Ammon's horn (tissue), 1 donor: Measurements from ENCODE around the gene DKC1.
"Not testable (repeated sequence)": the region's sequence is repeated elsewhere in the genome, so short reads cannot be mapped to it uniquely, and the experiment has no call there.

Experiments used
- DNase-seq: peaks from one replicate; pipeline ENCODE4 v3.0.0-alpha.2; 2016; ENCODE audit warnings: low spot score

DKC1 gene

DNA sequence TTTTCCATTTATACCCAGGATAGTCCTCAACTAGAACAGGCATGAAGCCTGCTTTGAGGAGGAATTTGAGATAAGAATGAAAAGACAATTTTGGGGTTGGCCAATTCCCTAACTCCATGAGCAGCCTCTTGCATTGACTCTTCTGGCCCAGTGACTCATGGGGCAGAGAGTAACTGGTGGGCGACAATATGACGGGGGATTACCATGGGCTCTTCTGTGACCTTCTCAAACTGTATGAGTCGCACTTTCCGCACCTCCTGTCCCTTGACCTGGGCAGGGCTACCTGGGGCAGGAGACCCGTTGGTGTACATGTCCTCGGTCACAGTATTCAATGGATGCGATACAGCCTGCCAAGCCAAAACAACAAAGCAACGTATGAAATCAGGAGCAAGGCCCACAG, 29.3 kb downstream of the DKC1 start:
- DNase-seq: no peak

DNA sequence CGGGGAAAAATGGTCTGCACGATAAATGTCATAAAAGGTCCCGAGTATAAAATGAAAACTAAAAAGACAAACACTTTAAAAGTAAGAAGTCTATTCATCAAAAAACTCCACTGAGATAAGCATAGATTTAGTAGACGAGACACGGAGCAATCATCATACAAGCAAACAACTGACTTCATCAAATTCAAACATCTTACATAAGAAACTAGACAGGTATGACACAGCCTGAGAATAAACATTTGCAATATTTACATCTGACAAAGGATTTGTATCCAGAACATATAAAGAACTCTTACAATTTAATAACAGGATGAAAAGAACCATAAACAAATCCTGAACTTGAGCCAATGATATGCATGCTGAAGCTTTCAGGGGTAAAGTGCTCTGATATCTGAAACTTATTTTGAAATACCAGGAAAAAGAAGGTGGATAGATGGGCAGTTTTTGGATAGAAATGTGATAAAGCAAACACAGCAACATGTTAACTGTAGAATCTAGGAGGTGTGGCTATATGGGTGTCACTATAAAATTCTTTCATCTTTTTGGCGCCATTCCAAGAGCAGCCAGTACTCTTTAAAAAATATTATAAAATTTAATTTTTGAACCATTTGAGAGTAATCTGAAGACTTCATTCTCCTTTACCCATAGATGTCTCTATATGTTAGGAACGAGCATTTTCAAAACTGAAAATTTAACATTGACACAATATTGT, 30.6 kb downstream of the DKC1 start:
- no peak for DNase-seq

DNA sequence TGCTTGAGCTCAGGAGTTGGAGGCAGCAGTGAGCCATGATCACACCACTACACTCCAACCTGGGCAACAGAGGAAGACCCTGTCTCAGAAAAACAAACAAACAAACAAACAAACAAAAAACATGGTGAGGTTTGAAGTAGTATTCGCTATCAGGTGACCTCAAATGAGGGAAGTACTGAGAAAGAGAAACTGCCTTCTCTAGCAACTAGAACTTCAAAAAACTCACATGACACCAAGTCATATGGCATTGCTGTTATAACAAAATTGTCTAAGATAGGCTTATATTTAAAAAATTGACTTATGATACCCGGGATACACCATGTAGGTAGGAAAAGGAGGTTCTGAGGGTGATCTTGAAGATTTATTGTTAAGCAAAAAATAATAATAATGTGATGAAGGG, 32.4 kb downstream of the DKC1 start:
- DNase-seq: no peak

DNA sequence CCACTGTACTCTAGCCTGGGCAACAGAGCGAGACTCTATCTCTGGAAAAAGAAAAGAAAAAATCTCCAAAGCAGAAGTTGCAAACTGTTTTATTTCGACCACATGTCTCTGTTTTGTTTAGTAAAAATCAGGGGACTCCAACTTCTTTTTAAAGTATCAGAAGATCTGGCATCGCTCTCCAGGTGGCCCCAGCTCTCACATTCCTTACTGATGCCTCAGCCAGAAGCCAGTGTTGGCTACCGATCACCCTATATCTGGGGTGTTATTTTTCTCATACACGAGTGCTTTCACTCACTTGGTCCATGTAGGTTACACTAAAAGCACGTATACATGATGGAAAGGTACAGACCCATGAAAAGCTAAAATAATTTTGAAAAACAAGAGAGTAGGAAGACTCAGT, 34.3 kb downstream of the DKC1 start:
- DNase-seq: no peak

DNA sequence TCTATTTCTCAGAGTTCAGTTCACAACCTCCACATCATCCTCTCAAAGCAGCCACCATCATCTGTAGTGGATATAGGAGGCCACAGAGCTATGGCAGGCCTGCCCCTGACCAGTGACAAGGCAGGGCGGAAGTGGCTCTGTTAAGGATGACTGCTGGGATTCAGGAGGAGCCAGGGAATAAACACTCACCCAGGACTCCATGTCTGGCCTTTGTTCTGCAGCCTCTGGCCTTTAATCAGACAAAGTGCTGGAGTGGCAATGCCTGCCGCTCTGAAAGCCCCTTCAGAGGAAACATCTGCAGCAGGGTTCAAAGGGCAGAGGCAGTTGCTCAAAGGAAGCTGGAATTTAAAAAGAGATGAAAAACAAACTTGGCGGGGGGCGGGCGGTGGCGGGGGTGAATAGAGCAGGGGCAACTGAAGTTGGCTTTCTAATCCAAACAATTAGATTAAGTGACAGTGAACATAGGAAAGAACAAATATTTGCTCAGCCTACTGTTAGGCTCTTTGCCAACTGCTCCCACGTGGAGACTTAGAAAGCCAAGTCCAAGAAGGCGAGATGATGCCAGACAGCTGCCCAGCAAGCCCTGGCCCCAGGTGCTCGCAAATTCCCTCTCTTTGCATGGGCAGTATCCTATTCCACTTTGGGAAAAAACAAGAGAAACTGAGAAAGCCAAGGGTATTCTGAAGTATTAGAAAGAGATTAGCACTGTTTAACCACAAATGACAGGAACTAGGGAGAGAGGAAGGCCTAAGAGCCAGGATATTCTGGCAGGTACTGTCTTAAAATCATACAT, 37.1 kb downstream of the DKC1 start:
- no peak for DNase-seq

DNA sequence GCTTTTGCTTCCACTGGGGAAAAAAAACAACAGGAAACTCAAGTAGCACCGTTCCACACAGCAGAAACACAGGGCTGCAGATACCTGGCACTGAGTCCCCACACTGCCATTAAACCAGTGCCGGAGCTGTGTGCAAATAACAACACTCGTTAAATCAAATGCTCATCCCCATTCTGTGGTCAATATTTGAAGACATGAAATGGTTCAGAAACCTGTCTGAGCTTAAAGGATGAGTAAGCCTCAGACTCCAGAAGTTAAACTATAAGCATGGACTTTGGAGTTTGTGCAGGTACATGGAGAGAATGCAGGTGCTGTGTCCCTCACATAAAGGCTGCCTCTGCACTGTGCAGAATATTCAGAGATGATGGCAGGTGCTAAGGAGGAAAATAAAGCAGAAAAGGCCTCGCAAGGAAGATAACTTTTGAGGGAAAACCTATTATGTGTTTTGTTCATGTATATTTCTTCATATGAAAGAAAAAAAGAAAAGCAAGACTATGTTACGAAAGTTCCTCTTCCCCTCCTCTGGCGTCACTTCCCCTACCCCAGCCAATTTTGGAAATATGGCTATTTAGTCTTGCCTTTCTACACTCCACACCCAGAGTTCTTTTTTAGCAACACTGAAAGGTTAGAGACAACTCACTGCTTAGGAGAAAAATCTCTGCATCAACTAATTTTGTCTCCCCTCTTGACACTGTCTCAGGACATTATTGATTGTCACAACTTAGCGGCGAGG, 38.0 kb downstream of the DKC1 start:
- DNase-seq: no peak

DNA sequence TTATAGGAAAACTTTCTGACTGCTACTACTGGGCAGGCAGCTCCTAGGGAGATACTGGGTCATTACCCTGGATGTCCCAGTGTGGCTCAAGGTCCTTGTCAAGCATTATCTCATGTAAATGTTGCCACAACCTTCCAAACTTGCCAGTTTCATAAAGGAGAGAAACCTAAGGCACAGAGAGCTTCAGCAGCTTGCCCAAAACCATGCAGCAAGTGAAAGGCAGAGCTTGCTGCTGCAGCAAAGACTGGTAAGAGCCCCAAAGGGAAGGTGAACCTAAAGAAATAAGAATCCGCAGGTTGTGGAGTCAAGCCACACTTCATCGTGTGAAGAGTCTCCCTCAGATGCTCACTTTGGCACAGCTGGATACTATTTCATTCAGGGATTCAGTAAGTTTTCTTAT, 40.3 kb downstream of the DKC1 start:
- DNase-seq: no peak

DNA sequence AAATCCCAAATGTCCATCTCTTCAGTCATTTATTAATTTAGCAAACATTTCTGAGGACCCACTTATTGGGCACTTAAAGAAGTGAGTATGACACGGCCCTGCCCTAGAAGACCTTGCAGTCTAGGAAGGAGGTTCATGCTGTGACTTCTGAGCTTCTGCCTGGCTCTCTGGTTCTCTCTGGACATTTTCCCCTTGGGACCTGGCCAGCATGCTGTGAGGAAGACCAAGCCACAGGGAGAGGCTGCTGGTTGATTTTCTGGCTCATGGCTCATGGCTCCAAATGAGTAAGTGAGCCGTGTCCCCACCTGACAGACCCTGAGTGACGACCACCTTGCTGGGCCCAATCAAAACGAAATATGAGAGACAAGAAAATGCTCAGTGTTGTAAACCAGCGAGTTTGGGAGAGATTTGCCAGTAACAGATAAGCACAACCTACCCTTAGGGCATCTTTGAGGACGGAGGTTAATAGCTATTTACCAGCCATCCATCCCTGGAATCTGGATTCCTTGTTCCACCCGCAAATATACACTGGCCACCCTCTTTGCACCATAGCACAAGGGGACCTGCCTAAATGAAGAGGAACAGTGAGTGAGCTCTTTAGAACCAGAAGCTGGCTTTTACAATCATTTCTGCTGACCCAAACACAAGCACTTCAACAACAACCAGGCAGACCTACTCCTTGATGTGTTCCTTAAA, 41.7 kb downstream of the DKC1 start:
- DNase-seq: no peak

DNA sequence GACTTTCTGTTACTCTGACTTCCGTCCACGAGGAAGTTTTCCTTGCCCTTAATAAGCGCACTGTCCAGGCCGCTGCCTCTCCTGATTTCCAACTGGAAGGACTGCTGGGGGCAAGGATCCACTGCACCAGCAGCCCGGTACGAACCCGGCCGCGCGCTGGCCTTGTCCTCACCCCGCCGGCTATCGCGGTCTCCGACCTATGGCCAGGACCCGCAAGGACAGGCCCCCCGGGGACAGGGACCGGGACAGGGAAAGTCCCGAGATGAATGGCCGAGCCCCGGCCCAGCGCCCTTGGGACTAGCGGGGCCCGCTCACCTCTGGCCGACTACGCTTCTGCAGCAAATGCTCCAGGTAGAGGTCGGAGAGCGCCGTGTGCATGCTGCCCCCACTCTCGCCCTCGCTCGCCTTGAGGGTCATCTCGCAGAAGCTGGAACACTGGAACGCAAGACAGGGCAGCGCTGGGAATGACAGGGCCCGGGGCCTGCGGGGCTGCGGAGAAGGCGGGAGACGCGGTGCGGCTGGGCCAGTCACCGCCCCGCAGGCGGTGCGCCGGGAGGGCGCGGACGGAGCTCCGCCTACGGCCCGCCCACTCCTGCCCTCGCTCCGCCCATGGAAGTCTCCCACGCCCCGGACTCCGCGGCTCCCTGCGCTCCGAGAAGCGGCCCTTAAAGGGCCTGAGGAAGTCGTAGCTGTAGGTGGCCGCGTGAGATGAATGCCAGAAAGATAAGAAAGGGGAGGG, 42.5 kb downstream of the DKC1 start, which contains the start of gene MPP1:
Gene MPP1, minus strand, starts transcription at position 529 of the 739 bp plus-strand sequence. Its CDS starts 112 bp downstream, at position 417.
- peak; percentile 84 for DNase-seq

DNA sequence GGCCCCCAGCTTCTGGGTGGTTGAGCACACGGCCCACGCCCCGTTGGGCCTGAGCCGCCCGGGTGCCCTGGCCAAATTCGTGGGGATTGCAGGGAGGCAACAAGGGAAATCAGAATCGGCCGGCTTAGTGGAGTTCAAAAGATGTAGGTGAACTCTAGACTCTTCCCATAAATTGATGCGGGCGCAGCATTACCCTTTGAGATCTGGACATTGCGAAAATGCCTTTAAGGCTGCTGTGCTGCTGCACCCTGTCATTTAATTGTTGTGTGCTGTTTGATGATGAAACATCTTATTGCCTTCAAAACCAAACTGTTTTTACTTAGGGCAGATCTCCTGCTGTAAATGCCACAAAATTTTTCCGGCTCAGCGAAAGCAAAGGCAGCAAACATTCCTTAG, 43.0 kb downstream of the DKC1 start:
- no peak for DNase-seq

DNA sequence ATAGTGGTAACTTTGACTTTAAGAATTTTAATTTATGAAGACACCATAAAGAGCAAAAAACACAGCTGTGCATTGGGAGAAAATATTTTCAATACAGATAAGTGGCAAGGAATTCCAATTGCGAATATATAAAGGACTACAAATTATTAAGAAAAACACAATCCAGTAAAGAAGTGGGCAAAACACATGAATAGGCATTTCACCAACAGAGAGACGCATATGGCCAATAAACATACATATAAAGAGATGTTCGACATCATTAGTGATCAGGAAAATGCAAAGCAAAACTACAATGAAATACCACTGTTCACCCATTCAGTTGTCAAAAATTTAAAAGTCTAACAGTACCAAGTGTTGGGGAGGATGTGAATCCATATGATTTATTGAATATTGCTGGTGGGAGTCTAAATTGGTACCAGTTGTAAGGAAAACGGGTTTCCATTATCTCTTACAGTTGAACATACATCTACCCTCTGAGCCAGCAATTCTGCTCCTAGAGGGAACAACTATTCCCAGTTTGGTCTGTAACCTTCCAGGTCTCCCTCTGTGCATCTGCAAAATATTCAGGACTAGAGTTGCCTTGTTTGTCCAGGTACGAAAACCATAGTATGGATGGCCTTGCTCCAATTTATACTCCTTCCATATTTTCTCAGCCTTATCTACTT, 44.3 kb downstream of the DKC1 start:
- no peak for DNase-seq

DNA sequence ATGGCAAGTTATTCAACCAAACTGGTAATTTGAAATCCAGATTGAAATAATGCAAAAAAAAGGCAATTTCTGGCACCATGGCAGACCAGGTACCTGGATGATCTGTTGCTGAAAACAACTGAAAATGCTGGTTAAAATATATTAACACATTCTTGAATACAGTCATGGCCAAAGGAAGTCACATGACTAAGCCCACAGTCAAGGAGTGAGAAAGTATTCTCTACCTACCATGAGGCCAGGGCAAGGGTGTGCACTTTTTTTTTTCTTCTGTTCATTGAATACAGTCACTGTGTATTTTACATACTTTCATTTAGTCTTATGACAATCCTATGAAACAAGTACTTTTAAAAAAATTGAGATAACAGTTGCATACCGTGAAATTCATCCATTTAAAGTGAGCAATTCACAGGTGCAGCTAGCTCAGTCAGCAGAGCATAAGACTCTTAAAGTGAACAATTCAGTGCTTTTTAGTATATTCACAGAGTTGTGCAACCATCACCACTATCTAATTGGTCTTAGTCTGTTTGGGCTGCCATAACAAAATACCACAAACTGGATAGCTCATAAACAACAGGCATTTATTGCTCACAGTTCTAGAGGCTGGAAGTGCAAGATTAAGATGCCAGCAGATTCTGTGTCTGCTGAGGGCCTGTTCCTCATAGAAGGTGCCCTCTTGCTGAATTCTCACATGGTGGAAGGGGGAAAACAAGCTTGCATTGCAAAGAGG, 47.4 kb downstream of the DKC1 start:
- DNase-seq: no peak

DNA sequence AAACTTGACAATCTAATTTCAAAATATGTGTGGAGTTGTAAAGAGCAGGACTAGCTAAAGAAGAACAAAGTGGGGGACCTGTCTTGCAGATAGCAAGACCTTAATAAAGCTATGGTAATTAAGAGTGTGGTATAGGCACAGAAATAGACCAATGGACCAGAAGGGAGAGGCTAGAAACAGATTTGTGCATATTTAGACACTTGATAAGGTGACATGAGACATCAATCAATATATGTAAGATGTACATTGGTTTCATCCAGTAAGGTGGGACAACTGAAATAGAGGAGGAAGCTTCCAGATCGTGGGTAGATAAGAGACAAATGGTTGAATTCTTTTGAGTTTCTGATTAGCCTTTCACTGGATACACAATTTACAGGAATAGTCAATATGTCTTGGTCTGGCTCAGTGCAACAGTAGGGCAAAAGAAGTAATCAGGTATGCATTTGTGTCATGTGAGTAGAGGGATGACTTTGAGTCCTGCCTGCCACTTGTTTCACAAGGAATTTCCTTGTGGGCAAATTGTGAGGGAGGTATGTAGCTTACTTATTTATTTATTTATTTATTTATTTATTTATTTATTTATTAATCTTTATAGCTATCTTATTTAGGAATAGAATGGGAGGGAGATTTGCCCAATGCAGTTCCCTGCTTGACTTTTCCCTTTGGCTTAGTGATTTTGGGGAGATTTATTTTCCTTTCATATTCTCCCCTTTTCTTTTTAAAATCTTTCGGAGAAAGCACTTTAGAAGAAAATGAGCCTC, 49.9 kb downstream of the DKC1 start:
- DNase-seq: no peak

DNA sequence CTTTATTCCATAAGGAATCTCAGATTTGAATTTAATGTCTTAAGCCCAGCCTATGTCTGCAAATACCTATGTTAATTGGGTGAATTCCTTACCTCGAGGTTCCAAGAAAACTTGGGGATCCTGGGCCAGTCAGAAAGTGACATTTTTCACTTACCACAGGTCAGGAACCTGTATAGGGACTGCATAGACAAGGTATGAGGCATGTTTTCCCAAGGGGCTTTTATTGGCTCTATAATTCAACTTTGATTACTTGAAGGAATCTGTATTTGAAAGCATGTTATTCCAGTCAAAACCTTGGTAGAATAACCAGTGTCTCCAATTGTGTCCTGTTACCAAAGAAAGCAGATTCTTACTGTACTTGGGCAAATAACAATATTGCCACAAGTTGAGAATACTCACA, 51.1 kb downstream of the DKC1 start:
- no peak for DNase-seq

DNA sequence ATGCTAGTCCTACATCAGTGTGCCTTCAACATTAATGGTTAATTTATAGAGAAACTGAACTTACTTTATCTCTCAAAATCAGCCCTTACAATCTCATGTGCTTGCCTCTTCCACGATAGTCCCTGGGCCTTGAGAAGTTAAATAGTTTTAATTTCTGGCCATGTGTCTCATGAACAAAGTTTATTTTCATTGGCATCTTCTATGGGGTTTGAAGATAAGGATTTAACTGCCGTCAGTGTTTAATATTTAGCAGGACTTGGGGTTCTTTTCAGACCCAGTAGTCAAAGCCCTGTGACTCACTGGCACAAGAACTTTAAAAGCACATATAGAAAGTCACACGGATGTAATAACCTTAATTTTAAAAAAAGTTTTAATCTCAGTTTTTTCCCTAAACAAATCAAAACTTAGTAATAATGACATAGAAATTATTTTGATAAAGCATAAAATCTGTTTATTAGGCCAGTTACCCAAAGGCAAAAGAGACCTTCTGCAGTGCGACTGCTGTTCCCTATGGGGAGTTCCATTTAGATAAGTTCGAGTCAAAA, 52.7 kb downstream of the DKC1 start:
- no peak for DNase-seq

DNA sequence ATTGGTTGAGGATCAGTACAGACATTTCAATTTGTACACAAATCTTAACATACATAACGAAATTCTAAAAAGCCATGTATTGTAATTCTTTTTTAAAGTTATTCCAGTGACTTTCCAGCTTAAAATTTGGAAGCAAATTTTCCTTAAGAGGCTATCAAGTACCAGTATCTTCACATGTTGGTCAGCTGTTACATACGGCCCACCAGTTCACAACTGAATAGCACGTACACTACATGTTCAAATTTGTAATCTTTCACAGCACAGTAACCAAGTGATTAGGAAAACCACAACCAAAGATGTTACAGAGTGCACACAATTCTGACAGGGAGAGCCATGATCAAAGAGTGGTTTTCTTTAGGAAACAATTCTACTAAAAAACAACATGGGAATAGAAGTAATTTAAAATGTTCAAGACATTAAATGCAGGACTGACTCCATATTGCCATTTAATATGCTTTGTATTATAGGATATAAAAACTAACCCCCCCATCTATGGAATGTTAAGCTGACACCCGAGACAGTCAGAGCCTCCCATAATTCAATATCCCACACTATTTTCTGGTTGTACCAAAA, 53.7 kb downstream of the DKC1 start:
- DNase-seq: not testable (repeated sequence)

DNA sequence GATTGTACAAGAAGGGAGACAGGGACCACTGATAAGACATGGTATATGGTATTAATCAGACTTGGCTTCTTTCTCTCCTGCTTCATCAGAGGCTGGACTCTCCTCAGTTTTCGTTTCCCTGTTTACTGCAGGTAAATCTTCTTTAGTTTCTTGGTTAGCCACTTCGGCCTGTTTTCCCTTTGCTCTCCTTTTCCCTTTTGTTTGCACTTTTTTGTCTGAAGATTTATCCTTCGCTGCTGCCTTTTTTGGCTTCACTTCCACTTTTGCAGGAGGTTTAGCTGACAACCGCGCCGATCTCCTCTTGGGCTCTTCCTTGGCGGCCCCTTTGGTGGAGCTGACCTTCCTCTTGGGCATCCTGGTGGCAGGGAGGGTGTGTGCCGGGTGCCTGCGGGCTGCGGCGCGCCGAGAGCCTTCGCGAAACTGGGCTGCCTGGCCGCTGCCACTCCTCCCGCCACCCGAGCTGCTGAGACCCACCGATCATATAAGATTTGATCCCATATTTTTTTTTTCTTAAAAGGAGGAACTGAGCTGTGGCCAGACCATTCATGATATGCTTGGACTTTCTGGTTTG, 54.5 kb downstream of the DKC1 start:
- not testable (repeated sequence) for DNase-seq
